ENCODE data around the gene HP1BP3. TPM values are rescaled to one million over a fixed set of nuclear protein-coding genes. Genes with fewer than 3 reads are reported as not detected.
"Not testable (repeated sequence)": the region's sequence is repeated elsewhere in the genome, so short reads cannot be mapped to it uniquely, and the experiment has no call there.

The HP1BP3 gene
- total RNA-seq, 1 experiment from 2014 or later: 263 TPM

- Histone ChIP-seq H3K27ac (ENCODE audit: low read length) (no peak overlapping the region), H3K9me3 (ENCODE audit: control insufficient read depth, insufficient read depth, low read depth, low read length) (no peaks in the 10 kb centered on the region), H3K4me3 (ENCODE audit: low read depth in 2 of 2, low read length in 2 of 2) (no peak overlapping the region), H3K36me3 (ENCODE audit: control insufficient read depth, insufficient read depth, low read length) (no peaks in the 10 kb centered on the region), H3K4me1 (ENCODE audit: control insufficient read depth, insufficient read depth, low read length) (peaks cover 3% of the 10 kb centered on the region; the same call in 1 of the 2 replicates), H3K27me3 (ENCODE audit: control insufficient read depth, insufficient read depth, low read length) (no peaks in the 10 kb centered on the region)
- no peak for ATAC-seq
- TF ChIP-seq CTCF (IDR thresholded peaks at IDR 0.05) (no peak), REST (IDR thresholded peaks at IDR 0.05; ENCODE audit: insufficient read depth in 1 of 2, low read depth in 2 of 2, low read length in 1 of 2) (no peak), POLR2AphosphoS5 (IDR thresholded peaks at IDR 0.05; ENCODE audit: low read depth, low read length) (no peak), SIN3A (IDR thresholded peaks at IDR 0.05; ENCODE audit: borderline replicate concordance, insufficient read depth, low read depth, low read length) (no peak), TCF7L2 (IDR thresholded peaks at IDR 0.05; ENCODE audit: low read depth, low read length) (no peak)
- ChIA-PET CTCF (no interaction called here), POLR2A (no interaction called here)
- BruUV-seq (replicated peaks): no TSS peak
- no peak for DNase-seq (ENCODE audit: low read depth, low spot score)
- intact Hi-C loops (cut with micrococcal nuclease; ENCODE audit: unreplicated experiment) (no loop called here), in situ Hi-C loops (cut with HindIII; ENCODE audit: low pct_unique_long_range_greater_than_20kb, low sequenced_read_pairs) (no loop called here)
These were observed 67.1 kb downstream of the HP1BP3 start for GRCh38 chr1:20719871-20720620.

- H3K9me3 ChIP-seq (ENCODE audit: control insufficient read depth, insufficient read depth, low read depth, low read length): no peaks in the 10 kb centered on the region
- no peaks in the 10 kb centered on the region for H3K27me3 ChIP-seq (ENCODE audit: control insufficient read depth, insufficient read depth, low read length)
- H3K4me3 ChIP-seq (ENCODE audit: low read depth in 2 of 2, low read length in 2 of 2): no peak overlapping the region
- TF ChIP-seq REST (IDR thresholded peaks at IDR 0.05; ENCODE audit: insufficient read depth in 1 of 2, low read depth in 2 of 2, low read length in 1 of 2): no peak
- no peak for TF ChIP-seq CTCF (IDR thresholded peaks at IDR 0.05)
- no peak for TF ChIP-seq TCF7L2 (IDR thresholded peaks at IDR 0.05; ENCODE audit: low read depth, low read length)
- no peak for TF ChIP-seq POLR2AphosphoS5 (IDR thresholded peaks at IDR 0.05; ENCODE audit: low read depth, low read length)
- no peak for TF ChIP-seq SIN3A (IDR thresholded peaks at IDR 0.05; ENCODE audit: borderline replicate concordance, insufficient read depth, low read depth, low read length)
- BruUV-seq (replicated peaks): no TSS peak
- DNase-seq (ENCODE audit: low read depth, low spot score) (no peak), ATAC-seq (no peak)
- POLR2A ChIA-PET: no interaction called here
- in situ Hi-C loops (cut with HindIII; ENCODE audit: low pct_unique_long_range_greater_than_20kb, low sequenced_read_pairs): no loop called here
- CTCF ChIA-PET: no interaction called here
- no peak overlapping the region for H3K27ac ChIP-seq (ENCODE audit: low read length)
- no peaks in the 10 kb centered on the region for H3K36me3 ChIP-seq (ENCODE audit: control insufficient read depth, insufficient read depth, low read length)
- peaks cover 3% of the 10 kb centered on the region; the same call in 1 of the 2 replicates for H3K4me1 ChIP-seq (ENCODE audit: control insufficient read depth, insufficient read depth, low read length)
- intact Hi-C loops (cut with micrococcal nuclease; ENCODE audit: unreplicated experiment): no loop called here
These were observed 67.8 kb downstream of the HP1BP3 start for GRCh38 chr1:20719261-20719660.

- H3K4me1 ChIP-seq (ENCODE audit: control insufficient read depth, insufficient read depth, low read length); H3K36me3 ChIP-seq (ENCODE audit: control insufficient read depth, insufficient read depth, low read length); in situ Hi-C loops (cut with HindIII; ENCODE audit: low pct_unique_long_range_greater_than_20kb, low sequenced_read_pairs); H3K9me3 ChIP-seq (ENCODE audit: control insufficient read depth, insufficient read depth, low read depth, low read length); ATAC-seq; BruUV-seq (replicated peaks); CTCF ChIA-PET; H3K27me3 ChIP-seq (ENCODE audit: control insufficient read depth, insufficient read depth, low read length); intact Hi-C loops (cut with micrococcal nuclease; ENCODE audit: unreplicated experiment); DNase-seq (ENCODE audit: low read depth, low spot score): not testable (repeated sequence)
- POLR2A ChIA-PET: interaction anchor here (0.6 to 1.2 kb wide), 2 partner anchors 30 to 68 kb away, joined by 3 read pairs; no protein-coding TSS in a partner anchor
- peak overlapping the region; percentile 57; the same call in 1 of the 2 replicates for H3K27ac ChIP-seq (ENCODE audit: low read length)
- peak overlapping the region; percentile 41 to 60 for H3K4me3 ChIP-seq (ENCODE audit: low read depth in 2 of 2, low read length in 2 of 2)
These were observed 68.7 kb downstream of the HP1BP3 start for GRCh38 chr1:20718343-20718882.

Measured in Panc1 (cell line).